SK-N-MC (cell line): Measurements from ENCODE around the gene SLC35F4.

ENCODE experiments used
- DNase-seq: peaks from one replicate; pipeline ENCODE4 v3.0.0-alpha.2; 2011; ENCODE audit warnings: low read depth, low spot score
- H3K27ac ChIP-seq: fragments of 200-600 bp; sonication (generic); 2 replicates; pipeline ENCODE4 v1.5.1; 2016; ENCODE audit warnings: mixed run types
- H3K36me3 ChIP-seq: fragments of 200-600 bp; sonication (generic); 2 replicates; pipeline ENCODE4 v1.6.1; 2017; ENCODE audit warnings: antibody characterized with exemption, low read length, mixed read lengths; ENCODE audit not compliant: insufficient read depth
- H3K4me3 ChIP-seq: fragments of 200-600 bp; sonication (generic); 2 replicates; pipeline ENCODE4 v1.5.1; 2016
- H3K9ac ChIP-seq: fragments of 200-600 bp; sonication (generic); 2 replicates; pipeline ENCODE4 v1.8.0; 2017; ENCODE audit warnings: mixed run types, mixed read lengths; ENCODE audit not compliant: insufficient read length
- H3K9me3 ChIP-seq: fragments of 200-600 bp; sonication (generic); 2 replicates; pipeline ENCODE4 v1.6.1; 2017; ENCODE audit warnings: low read depth, mild to moderate bottlenecking, antibody characterized with exemption, low read length, moderate library complexity, mixed read lengths
- EZH2 ChIP-seq: fragments of 200-600 bp; sonication (generic); IDR thresholded peaks from one replicate; pipeline ENCODE4 v1.6.1; 2017; ENCODE audit warnings: antibody characterized with exemption
- FOXP2 ChIP-seq: optimal IDR thresholded peaks from 2 replicates; pipeline ENCODE3; 2011; ENCODE audit warnings: mild to moderate bottlenecking, moderate library complexity; ENCODE audit not compliant: insufficient read depth; ENCODE audit errors: extremely low read length, control extremely low read depth
- POLR2AphosphoS5 ChIP-seq: IDR thresholded peaks from 2 replicates; pipeline ENCODE4 v1.6.1; 2012; ENCODE audit warnings: mild to moderate bottlenecking, low read depth, low read length, borderline replicate concordance

SLC35F4 gene

GRCh38 chr14:57879516-57879915, 13.6 kb upstream of the SLC35F4 start:
- H3K9me3 ChIP-seq: no peaks in the 10 kb centered on the region
- H3K4me3 ChIP-seq: no peak overlapping the region
- TF ChIP-seq EZH2: no peak
- no peak for TF ChIP-seq FOXP2
- no peak for TF ChIP-seq POLR2AphosphoS5
- no peak overlapping the region for H3K9ac ChIP-seq
- H3K36me3 ChIP-seq: no peaks in the 10 kb centered on the region
- peak overlapping the region; percentile 14; the same call in 1 of the 2 replicates for H3K27ac ChIP-seq
- no peak for DNase-seq

DNA sequence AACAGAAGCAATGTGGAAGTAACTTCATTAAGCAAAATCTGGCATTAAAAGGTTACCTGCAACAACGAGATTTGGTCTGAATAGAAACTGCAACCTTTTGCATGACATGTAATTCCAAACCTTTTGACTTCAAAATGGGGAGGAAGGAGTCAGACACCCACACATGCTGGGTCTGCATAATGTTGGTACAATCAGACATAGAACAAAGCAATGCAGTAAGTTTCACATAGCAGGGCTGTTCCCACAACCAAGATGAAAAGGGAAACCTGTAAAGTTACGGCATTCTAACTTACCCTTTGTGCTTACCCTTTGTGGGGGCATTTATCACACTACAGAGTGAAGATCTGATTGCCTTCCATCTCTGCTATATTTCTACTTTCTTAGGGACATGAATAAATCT, 10.1 kb upstream of the SLC35F4 start:
- no peak overlapping the region for H3K9ac ChIP-seq
- no peaks in the 10 kb centered on the region for H3K9me3 ChIP-seq
- TF ChIP-seq EZH2 (no peak), FOXP2 (no peak), POLR2AphosphoS5 (no peak)
- DNase-seq: no peak
- H3K4me3 ChIP-seq: no peak overlapping the region
- H3K27ac ChIP-seq: no peak overlapping the region
- H3K36me3 ChIP-seq: no peaks in the 10 kb centered on the region

DNA sequence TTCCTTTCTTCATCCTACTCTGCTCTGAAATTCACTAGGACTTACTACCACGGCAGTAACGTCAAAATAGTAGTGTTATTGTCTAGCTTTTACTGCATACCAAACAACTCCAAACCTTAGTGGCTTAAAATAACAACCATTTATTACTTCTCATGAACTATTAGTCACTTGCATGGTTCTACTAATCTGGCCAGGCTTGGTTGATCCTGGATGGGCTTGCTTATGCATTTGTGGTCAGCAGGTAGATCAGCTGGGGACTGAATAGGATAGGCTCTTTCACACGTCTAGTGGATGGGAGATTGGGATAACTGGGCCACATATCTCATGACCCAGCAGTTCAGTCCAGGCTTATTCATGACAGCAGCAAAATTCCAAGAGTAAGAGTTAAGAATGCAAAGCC, 9.4 kb upstream of the SLC35F4 start:
- Histone ChIP-seq H3K27ac (no peak overlapping the region), H3K4me3 (no peak overlapping the region), H3K9ac (no peak overlapping the region), H3K9me3 (no peaks in the 10 kb centered on the region), H3K36me3 (no peaks in the 10 kb centered on the region)
- TF ChIP-seq EZH2 (no peak), FOXP2 (no peak), POLR2AphosphoS5 (no peak)
- no peak for DNase-seq

DNA sequence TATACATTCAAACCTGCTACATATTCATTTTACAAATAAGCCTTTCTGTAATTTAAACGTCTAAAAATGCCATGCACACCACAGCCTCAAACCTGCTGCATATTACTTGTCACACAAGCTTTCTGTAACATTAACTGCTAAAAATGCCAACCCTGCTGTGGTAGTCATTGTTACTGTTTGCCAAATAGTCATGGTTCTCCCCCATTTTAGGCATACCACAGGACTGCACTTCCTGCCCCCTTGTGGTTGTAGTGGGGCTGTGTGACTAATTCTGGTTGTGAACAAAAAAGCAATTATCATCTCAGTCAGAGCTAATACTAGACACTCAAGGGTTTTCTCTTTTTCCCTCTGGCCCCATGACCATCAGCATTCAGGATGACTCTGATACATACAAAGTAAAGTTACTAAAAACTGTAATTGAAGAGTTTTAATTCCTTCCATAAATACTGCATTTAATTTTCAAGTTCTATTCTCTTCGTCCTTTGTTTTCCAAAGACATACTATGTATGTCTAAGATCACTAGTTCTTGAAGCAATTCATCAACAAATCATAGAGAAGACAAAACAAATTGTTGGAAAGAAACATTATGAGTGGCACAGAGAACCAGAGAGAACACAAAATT, 5.7 kb upstream of the SLC35F4 start:
- no peaks in the 10 kb centered on the region for H3K36me3 ChIP-seq
- H3K9me3 ChIP-seq: no peaks in the 10 kb centered on the region
- TF ChIP-seq EZH2 (no peak), FOXP2 (no peak), POLR2AphosphoS5 (no peak)
- no peak overlapping the region for H3K9ac ChIP-seq
- no peak overlapping the region for H3K4me3 ChIP-seq
- no peak for DNase-seq
- no peak overlapping the region for H3K27ac ChIP-seq

GRCh38 chr14:57870686-57871457, 5.0 kb upstream of the SLC35F4 start:
- no peaks in the 10 kb centered on the region for H3K9me3 ChIP-seq
- no peak overlapping the region for H3K9ac ChIP-seq
- no peaks in the 10 kb centered on the region for H3K36me3 ChIP-seq
- no peak overlapping the region for H3K27ac ChIP-seq
- H3K4me3 ChIP-seq: no peak overlapping the region
- TF ChIP-seq FOXP2: no peak
- TF ChIP-seq POLR2AphosphoS5: no peak
- TF ChIP-seq EZH2: no peak
- no peak for DNase-seq

- no peak for DNase-seq
- no peak overlapping the region for H3K4me3 ChIP-seq
- TF ChIP-seq FOXP2 (no peak), POLR2AphosphoS5 (no peak), EZH2 (no peak)
- no peak overlapping the region for H3K9ac ChIP-seq
- H3K27ac ChIP-seq: no peak overlapping the region
- H3K36me3 ChIP-seq: no peaks in the 10 kb centered on the region
- H3K9me3 ChIP-seq: no peaks in the 10 kb centered on the region
These were observed 3.7 kb upstream of the SLC35F4 start for GRCh38 chr14:57869617-57870016.

- no peak overlapping the region for H3K9ac ChIP-seq
- H3K27ac ChIP-seq: no peak overlapping the region
- no peak overlapping the region for H3K4me3 ChIP-seq
- no peak for DNase-seq
- H3K9me3 ChIP-seq: no peaks in the 10 kb centered on the region
- no peaks in the 10 kb centered on the region for H3K36me3 ChIP-seq
- no peak for TF ChIP-seq FOXP2
- no peak for TF ChIP-seq POLR2AphosphoS5
- TF ChIP-seq EZH2: no peak
These were observed 360 bp upstream of the SLC35F4 start for GRCh38 chr14:57866199-57866705.

DNA sequence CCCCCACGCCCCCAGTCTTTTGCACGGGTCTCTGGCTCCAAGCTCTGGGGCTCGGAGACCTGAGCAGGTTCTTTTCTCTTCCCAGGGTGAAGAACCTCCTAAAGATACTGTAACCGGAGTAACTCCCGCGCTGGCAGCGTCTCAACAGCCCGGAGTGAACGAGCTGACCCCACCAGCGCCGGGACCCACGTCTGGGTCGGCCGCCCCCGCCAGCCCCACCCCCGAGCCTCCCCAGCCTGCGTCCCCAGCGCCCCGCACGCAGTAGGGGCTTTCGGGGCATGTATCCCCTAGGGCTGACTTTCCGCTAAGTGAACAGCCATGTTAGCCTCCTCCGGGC, 858 bp downstream of the SLC35F4 start:
- H3K9me3 ChIP-seq: no peaks in the 10 kb centered on the region
- H3K9ac ChIP-seq: no peak overlapping the region
- no peak overlapping the region for H3K27ac ChIP-seq
- no peaks in the 10 kb centered on the region for H3K36me3 ChIP-seq
- TF ChIP-seq POLR2AphosphoS5 (no peak), FOXP2 (no peak), EZH2 (no peak)
- DNase-seq: no peak
- no peak overlapping the region for H3K4me3 ChIP-seq

DNA sequence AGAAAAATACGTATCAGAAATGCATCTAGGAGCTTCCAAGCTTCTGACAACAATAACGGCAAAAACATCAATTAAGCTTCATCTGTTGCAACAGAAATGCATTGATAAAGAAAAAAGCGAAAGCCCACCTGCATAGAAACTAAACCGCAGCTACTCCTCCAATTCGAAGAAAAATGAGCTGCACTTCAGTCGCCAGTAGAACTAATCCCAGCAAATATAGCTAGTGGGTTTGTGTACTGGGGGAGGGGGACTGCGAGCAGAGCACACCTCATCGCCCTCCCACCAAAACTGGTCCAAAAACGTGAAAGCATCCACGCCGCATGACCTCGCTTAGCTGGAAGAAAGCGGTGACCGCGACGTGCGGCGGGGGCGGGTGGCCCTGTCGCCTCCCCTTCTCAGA, 1.2 kb downstream of the SLC35F4 start:
- H3K27ac ChIP-seq: no peak overlapping the region
- TF ChIP-seq FOXP2 (no peak), EZH2 (no peak), POLR2AphosphoS5 (no peak)
- no peaks in the 10 kb centered on the region for H3K9me3 ChIP-seq
- no peak overlapping the region for H3K9ac ChIP-seq
- no peak overlapping the region for H3K4me3 ChIP-seq
- DNase-seq: no peak
- H3K36me3 ChIP-seq: no peaks in the 10 kb centered on the region
